Small intestine (tissue), 7 donors: ENCODE results near the gene PAK4. TPM values are rescaled to one million over a fixed set of nuclear protein-coding genes. Genes with fewer than 3 reads are reported as not detected.

Experiments
- DNase-seq, 2 donors: peaks; one replicate each; pipeline versions ENCODE4 v3.0.0 to v3.0.0-alpha.2; 2013
- FAIRE-seq: peaks from 2 replicates; lab custom pipeline; 2012; peaks lifted over from hg19 to GRCh38; lab: Jason Lieb, UNC
- H3K27ac ChIP-seq, 3 donors: one replicate each; pipeline ENCODE4 v1.5.1; 2013; ENCODE audit warnings: low read length in 2 of 3, mild to moderate bottlenecking in 2 of 3, control low read depth in 1 of 3, inconsistent platforms in 1 of 3, low read depth in 1 of 3, moderate library complexity in 1 of 3
- H3K27me3 ChIP-seq, 3 donors: one replicate each; pipeline ENCODE4 v1.6.1; 2013; ENCODE audit warnings: low read length in 3 of 3, inconsistent platforms in 1 of 3; ENCODE audit not compliant: control insufficient read depth in 3 of 3, insufficient read depth in 3 of 3
- H3K36me3 ChIP-seq, 3 donors: one replicate each; pipeline ENCODE4 v1.6.1; 2013; ENCODE audit warnings: low read length in 3 of 3, inconsistent platforms in 1 of 3, low read depth in 1 of 3, mild to moderate bottlenecking in 1 of 3, moderate library complexity in 1 of 3; ENCODE audit not compliant: control insufficient read depth in 3 of 3, insufficient read depth in 2 of 3
- H3K4me1 ChIP-seq, 3 donors: one replicate each; pipeline ENCODE4 v1.6.1; 2013; ENCODE audit warnings: low read length in 2 of 3, inconsistent platforms in 1 of 3, low read depth in 1 of 3, mild to moderate bottlenecking in 1 of 3, moderate library complexity in 1 of 3; ENCODE audit not compliant: control insufficient read depth in 3 of 3, insufficient read depth in 2 of 3
- H3K4me3 ChIP-seq, 3 donors: one replicate each; pipeline ENCODE4 v1.5.1; 2013; ENCODE audit warnings: low read length in 3 of 3, control low read depth in 1 of 3, inconsistent platforms in 1 of 3, low read depth in 1 of 3, mild to moderate bottlenecking in 1 of 3, moderate library complexity in 1 of 3
- H3K9me3 ChIP-seq, 2 donors: one replicate each; pipeline ENCODE4 v1.6.1; 2013; ENCODE audit warnings: low read depth in 1 of 2, low read length in 1 of 2; ENCODE audit not compliant: control insufficient read depth in 2 of 2, insufficient read depth in 1 of 2
- WGBS, 3 donors: extraction: QIAGEN DNeasy Blood & Tissue Kit; methylation state at CpG; one replicate each; pipeline ENCODE4 v1.1.7; 2013; 5-methylcytosine and 5-hydroxymethylcytosine counted together
- polyA plus RNA-seq, 4 donors: library from polyadenylated mRNA; stranded (reverse) in 3 of 4; unstranded in 1 of 4; fragments of 200-250 nt in 3 of 4; fragments of 120-200 nt in 1 of 4; gene quantifications; one replicate each; pipeline versions ENCODE4 v1.2.1 to v1.2.3, GENCODE V29; 2013
- donor health status: healthy with polysubstance abuse.
- donor health status: control.
- donor health status: control.
- donor health status: Bipolar disorder and iron deficiency.
- donor health status: healthy.

The PAK4 gene
- polyA plus RNA-seq, 4 donors, result 34.6 to 73.4 (median 54.2) TPM

GRCh38 chr19:39177736-39178135 lies 52.1 kb downstream of the PAK4 start:
- 88 to 92% (median 90%) methylated on average over 9 to 11 of the region's 11 CpGs for WGBS, 3 donors
- Histone ChIP-seq H3K4me3 (no peak overlapping the region), H3K27ac (no peak overlapping the region), H3K9me3 (no peaks in the 10 kb centered on the region), H3K27me3 (no peaks in the 10 kb centered on the region), H3K4me1 (no peaks in the 10 kb centered on the region), H3K36me3 (peaks cover 18 to 91% (median 30%) of the 10 kb centered on the region in 3 donors)
- DNase-seq, result no peak
- FAIRE-seq, result no peak

GRCh38 chr19:39178296-39179006 lies 52.9 kb downstream of the PAK4 start:
- Histone ChIP-seq H3K27ac (no peak overlapping the region), H3K4me1 (no peaks in the 10 kb centered on the region), H3K27me3 (no peaks in the 10 kb centered on the region), H3K9me3 (peaks cover 0 to 4% of the 10 kb centered on the region in 2 donors), H3K4me3 (no peak overlapping the region), H3K36me3 (peaks cover 18 to 87% (median 24%) of the 10 kb centered on the region in 3 donors)
- DNase-seq (no peak), FAIRE-seq (no peak)
- 86 to 93% (median 92%) methylated on average over 28 to 30 of the region's 30 CpGs for WGBS, 3 donors

GRCh38 chr19:39179754-39180153 lies 54.2 kb downstream of the PAK4 start:
- no peak for FAIRE-seq
- Histone ChIP-seq H3K27ac (no peak overlapping the region), H3K36me3 (peaks cover 8 to 76% (median 19%) of the 10 kb centered on the region in 3 donors), H3K4me1 (no peaks in the 10 kb centered on the region), H3K4me3 (no peak overlapping the region), H3K9me3 (peaks cover 0 to 7% of the 10 kb centered on the region in 2 donors), H3K27me3 (no peaks in the 10 kb centered on the region)
- DNase-seq, result no peak
- 91 to 95% (median 94%) methylated on average over 10 of the region's 10 CpGs for WGBS, 3 donors

- Histone ChIP-seq H3K9me3 (peaks cover 0 to 7% of the 10 kb centered on the region in 2 donors), H3K36me3 (peaks cover 2 to 66% (median 12%) of the 10 kb centered on the region in 3 donors), H3K27me3 (no peaks in the 10 kb centered on the region), H3K4me3 (no peak overlapping the region), H3K4me1 (no peaks in the 10 kb centered on the region), H3K27ac (no peak overlapping the region)
- 72 to 79% (median 76%) methylated on average over 9 of the region's 9 CpGs for WGBS, 3 donors
- DNase-seq, result no peak
- FAIRE-seq, result no peak
These were observed 55.2 kb downstream of the PAK4 start for GRCh38 chr19:39180749-39181148.

- Histone ChIP-seq H3K4me3 (no peak overlapping the region), H3K9me3 (peaks cover 0 to 7% of the 10 kb centered on the region in 2 donors), H3K27ac (no peak overlapping the region), H3K4me1 (no peaks in the 10 kb centered on the region), H3K36me3 (peaks cover 2 to 57% (median 10%) of the 10 kb centered on the region in 3 donors), H3K27me3 (no peaks in the 10 kb centered on the region)
- WGBS, 3 donors, result 67 to 78% (median 77%) methylated on average over 21 of the region's 21 CpGs
- DNase-seq, result no peak
- FAIRE-seq, result no peak
These were observed 56.1 kb downstream of the PAK4 start for GRCh38 chr19:39181500-39182173.

GRCh38 chr19:39182174-39182505 lies 56.6 kb downstream of the PAK4 start:
- Histone ChIP-seq H3K36me3 (peaks cover 2 to 52% (median 8%) of the 10 kb centered on the region in 3 donors), H3K27me3 (no peaks in the 10 kb centered on the region), H3K4me3 (no peak overlapping the region), H3K9me3 (peaks cover 0 to 7% of the 10 kb centered on the region in 2 donors), H3K4me1 (no peaks in the 10 kb centered on the region), H3K27ac (no peak overlapping the region)
- DNase-seq (no peak), FAIRE-seq (no peak)
- WGBS, 3 donors, result 65 to 80% (median 78%) methylated on average over 4 of the region's 4 CpGs

- no peak overlapping the region for H3K27ac ChIP-seq
- no peaks in the 10 kb centered on the region for H3K27me3 ChIP-seq
- H3K36me3 ChIP-seq, result peaks cover 1 to 43% (median 8%) of the 10 kb centered on the region in 3 donors
- no peak overlapping the region for H3K4me3 ChIP-seq
- DNase-seq, result no peak
- no peaks in the 10 kb centered on the region for H3K4me1 ChIP-seq
- H3K9me3 ChIP-seq, result peaks cover 0 to 7% of the 10 kb centered on the region in 2 donors
- 74 to 85% (median 80%) methylated on average over 8 of the region's 8 CpGs for WGBS, 3 donors
- FAIRE-seq, result no peak
These were observed 57.5 kb downstream of the PAK4 start for GRCh38 chr19:39183104-39183503.

GRCh38 chr19:39186391-39186790 lies 60.8 kb downstream of the PAK4 start:
- no peak for FAIRE-seq

More at GRCh38 chr19:39186391-39186790, 60.8 kb downstream of the PAK4 start:
- DNase-seq, result no peak
- no peak overlapping the region for H3K27ac ChIP-seq
- WGBS, 3 donors, result 84 to 95% (median 91%) methylated on average over 8 of the region's 8 CpGs
- peaks cover 0 to 7% of the 10 kb centered on the region in 2 donors for H3K9me3 ChIP-seq
- no peaks in the 10 kb centered on the region for H3K27me3 ChIP-seq
- no peaks in the 10 kb centered on the region for H3K4me1 ChIP-seq
- H3K4me3 ChIP-seq, result no peak overlapping the region
- H3K36me3 ChIP-seq, result peaks cover 0 to 11% (median 0%) of the 10 kb centered on the region in 3 donors
